PC-3 (cell line): ENCODE measurements around the gene EPHA1. TPM values are rescaled to one million over a fixed set of nuclear protein-coding genes. Genes with fewer than 3 reads are reported as not detected.

Experiments used
- ATAC-seq: fragments of 200-7000 bp; cut with Tn5 transposase; 2 replicates; pipeline ENCODE4 v1.9.1; 2020; ENCODE audit warnings: mild to moderate bottlenecking, moderate library complexity
- BruUV-seq: library from RNA; stranded (reverse); fragments of 400-500 nt; replicated peaks from 2 replicates; lab custom pipeline; 2021; lab: Mats Ljungman, UMichigan
- CTCF ChIA-PET: fragments of 300-600 bp; sonication (Branson Sonifier 250); formaldehyde crosslinking; loops from one replicate; lab custom pipeline; 2022; ENCODE audit warnings: antibody characterized with exemption; lab: Charles Lee
- POLR2A ChIA-PET: fragments of 300-600 bp; sonication (Branson Sonifier 250); formaldehyde crosslinking; loops from one replicate; lab custom pipeline; 2022; ENCODE audit warnings: antibody characterized with exemption; ENCODE audit not compliant: unreplicated experiment; lab: Charles Lee
- DNase-seq: peaks from one replicate; pipeline ENCODE4 v3.0.0-alpha.2; 2015
- H2AFZ ChIP-seq: fragments of 300-600 bp; sonication (generic); 2 replicates; pipeline ENCODE4 v1.6.0; 2016; ENCODE audit warnings: antibody characterized with exemption, low read length
- H3F3A ChIP-seq: fragments of 300-600 bp; sonication (generic); one replicate; pipeline ENCODE4 v1.6.0; 2017; ENCODE audit warnings: antibody characterized with exemption, low read length, control low read depth, mild to moderate bottlenecking; ENCODE audit not compliant: unreplicated experiment
- H3K27ac ChIP-seq: fragments of 300-600 bp; sonication (generic); 2 replicates; pipeline ENCODE4 v1.5.1; 2016; ENCODE audit warnings: mild to moderate bottlenecking, low read length
- H3K27me3 ChIP-seq: fragments of 300-600 bp; sonication (generic); 2 replicates; pipeline ENCODE4 v1.6.1; 2016; ENCODE audit warnings: low read length, mixed read lengths
- H3K36me3 ChIP-seq: fragments of 300-600 bp; sonication (generic); 2 replicates; pipeline ENCODE4 v1.6.1; 2016; ENCODE audit warnings: low read depth, mixed run types, low read length, mixed read lengths
- H3K4me1 ChIP-seq: fragments of 300-600 bp; sonication (generic); 2 replicates; pipeline ENCODE4 v1.5.1; 2016; ENCODE audit warnings: low read length; ENCODE audit not compliant: insufficient read depth
- H3K4me2 ChIP-seq: fragments of 300-600 bp; sonication (generic); 2 replicates; pipeline ENCODE4 v1.6.0; 2016; ENCODE audit warnings: low read length
- H3K4me3 ChIP-seq: fragments of 300-600 bp; sonication (generic); 2 replicates; pipeline ENCODE4 v1.5.1; 2016; ENCODE audit warnings: mild to moderate bottlenecking, low read length, mixed read lengths
- H3K79me2 ChIP-seq: fragments of 300-600 bp; sonication (generic); 2 replicates; pipeline ENCODE4 v1.6.1; 2017; ENCODE audit warnings: low read length, mixed read lengths
- H3K9ac ChIP-seq: fragments of 300-600 bp; sonication (generic); 2 replicates; pipeline ENCODE4 v1.6.0; 2016; ENCODE audit warnings: mild to moderate bottlenecking, low read length
- H3K9me2 ChIP-seq: fragments of 300-600 bp; sonication (generic); replicated peaks from 2 replicates; pipeline ENCODE4 v1.6.1; 2016; ENCODE audit warnings: mixed run types, low read length, mixed read lengths
- H3K9me3 ChIP-seq: fragments of 300-600 bp; sonication (generic); 2 replicates; pipeline ENCODE4 v1.6.1; 2016; ENCODE audit warnings: low read length, mixed read lengths
- H4K20me1 ChIP-seq: fragments of 300-600 bp; sonication (generic); 2 replicates; pipeline ENCODE4 v1.6.1; 2016; ENCODE audit warnings: low read length, mixed read lengths
- CTCF ChIP-seq: fragments of 300-600 bp; sonication (generic); conservative IDR thresholded peaks from 2 replicates; pipeline ENCODE4 v1.5.1; 2017; ENCODE audit warnings: antibody characterized with exemption, low read depth, mild to moderate bottlenecking, low read length
- EZH2 ChIP-seq: fragments of 300-600 bp; sonication (generic); IDR thresholded peaks from one replicate; pipeline ENCODE4 v1.6.1; 2017; ENCODE audit warnings: antibody characterized with exemption, mild to moderate bottlenecking, low read length; ENCODE audit not compliant: unreplicated experiment
- EZH2phosphoT487 ChIP-seq: fragments of 300-600 bp; sonication (generic); IDR thresholded peaks from 2 replicates; pipeline ENCODE4 v1.6.1; 2018; ENCODE audit warnings: mild to moderate bottlenecking, antibody characterized with exemption, low read length, borderline replicate concordance
- intact Hi-C: fragments of 100-400 bp; cut with micrococcal nuclease; formaldehyde crosslinking; loops from 2 replicates; pipeline ENCODE4 v1.9.0; 2023
- total RNA-seq: library from RNA; depleted of rRNA; stranded (reverse); fragments of >200 nt; gene quantifications from 2 replicates; pipeline ENCODE4 v1.2.3, GENCODE V29; 2014

The EPHA1 gene
- total RNA-seq, 1 experiment from 2014 or later = 46.4 TPM

- BruUV-seq = no TSS peak
- peak; percentile 29 for ATAC-seq
Observed at GRCh38 chr7:143437578-143437977, 28.9 kb upstream of the EPHA1 start.

GRCh38 chr7:143436325-143436946, 27.8 kb upstream of the EPHA1 start:
- Histone ChIP-seq H3K27me3 (no peaks in the 10 kb centered on the region), H3K4me3 (no peak overlapping the region), H3K9me3 (no peaks in the 10 kb centered on the region), H3K9me2 (no peaks in the 10 kb centered on the region), H3K27ac (no peak overlapping the region), H3K36me3 (no peaks in the 10 kb centered on the region), H3K9ac (no peak overlapping the region), H2AFZ (no peak overlapping the region), H3K4me1 (peaks cover 11% of the 10 kb centered on the region; the same call in 1 of the 2 replicates), H3K79me2 (no peaks in the 10 kb centered on the region), H3K4me2 (no peak overlapping the region), H3F3A (no peaks in the 10 kb centered on the region), H4K20me1 (no peaks in the 10 kb centered on the region)
- TF ChIP-seq EZH2phosphoT487 (no peak), EZH2 (no peak), CTCF (no peak)
- intact Hi-C loops = no loop called here
- no TSS peak for BruUV-seq
- no peak for ATAC-seq
- ChIA-PET CTCF (no interaction called here), POLR2A (no interaction called here)
- DNase-seq = no peak

More at GRCh38 chr7:143437578-143437977, 28.9 kb upstream of the EPHA1 start:
- H3F3A ChIP-seq = no peaks in the 10 kb centered on the region
- no peak for TF ChIP-seq EZH2phosphoT487
- TF ChIP-seq CTCF = no peak
- no peak for TF ChIP-seq EZH2
- H3K4me1 ChIP-seq = peaks cover 11% of the 10 kb centered on the region; the same call in 1 of the 2 replicates
- no peaks in the 10 kb centered on the region for H3K27me3 ChIP-seq
- no peak for DNase-seq
- intact Hi-C loops = no loop called here
- no peak overlapping the region for H3K9ac ChIP-seq
- no peaks in the 10 kb centered on the region for H3K79me2 ChIP-seq
- H2AFZ ChIP-seq = no peak overlapping the region
- no peak overlapping the region for H3K4me2 ChIP-seq
- H3K9me3 ChIP-seq = no peaks in the 10 kb centered on the region
- H3K9me2 ChIP-seq = no peaks in the 10 kb centered on the region
- POLR2A ChIA-PET = no interaction called here
- CTCF ChIA-PET = no interaction called here
- H3K27ac ChIP-seq = no peak overlapping the region
- no peak overlapping the region for H3K4me3 ChIP-seq
- H3K36me3 ChIP-seq = no peaks in the 10 kb centered on the region
- no peaks in the 10 kb centered on the region for H4K20me1 ChIP-seq

- POLR2A ChIA-PET = no interaction called here
- H3F3A ChIP-seq = no peaks in the 10 kb centered on the region
- H3K27me3 ChIP-seq = no peaks in the 10 kb centered on the region
- DNase-seq = peak; percentile 35
- TF ChIP-seq CTCF = no peak
- no peak for TF ChIP-seq EZH2phosphoT487
- no peak for TF ChIP-seq EZH2
- no peak overlapping the region for H3K4me3 ChIP-seq
- no peak overlapping the region for H3K9ac ChIP-seq
- H3K79me2 ChIP-seq = no peaks in the 10 kb centered on the region
- no peaks in the 10 kb centered on the region for H3K36me3 ChIP-seq
- no peaks in the 10 kb centered on the region for H3K9me2 ChIP-seq
- no TSS peak for BruUV-seq
- peak overlapping the region; percentile 51 for H3K4me2 ChIP-seq
- no peaks in the 10 kb centered on the region for H4K20me1 ChIP-seq
- H3K9me3 ChIP-seq = no peaks in the 10 kb centered on the region
- peak overlapping the region; percentile 38; the same call in 1 of the 2 replicates for H2AFZ ChIP-seq
- CTCF ChIA-PET = no interaction called here
- ATAC-seq = peak; percentile 29; the same call in 1 of the 2 replicates
- H3K27ac ChIP-seq = no peak overlapping the region
- peaks cover 23% of the 10 kb centered on the region for H3K4me1 ChIP-seq
- intact Hi-C loops = no loop called here
Observed at GRCh38 chr7:143435266-143435665, 26.6 kb upstream of the EPHA1 start.
